HepG2 (cell line): ENCODE measurements around the gene MRRF. TPM values are rescaled to one million over a fixed set of nuclear protein-coding genes. Genes with fewer than 3 reads are reported as not detected.
A peak's percentile ranks its signal among the peaks of the same experiment; 100 is the strongest.

Source experiments
- ATAC-seq: fragments of 200-7000 bp; cut with Tn5 transposase; 3 replicates; pipeline ENCODE4 v1.9.1; 2020; ENCODE audit warnings: mild to moderate bottlenecking, moderate library complexity
- BruUV-seq: library from RNA; stranded (reverse); fragments of 400-500 nt; replicated peaks from 2 replicates; lab custom pipeline; 2021; lab: Mats Ljungman, UMichigan
- CTCF ChIA-PET: fragments of 300-600 bp; formaldehyde crosslinking; extraction: SDS; loops from one replicate; lab custom pipeline; 2021; ENCODE audit warnings: low total read pairs, inconsistent platforms, low intra/inter-chr PET ratio; lab: Yijun Ruan, JAX
- POLR2A ChIA-PET: fragments of 350-600 bp; sonication (Branson Sonifier 250); formaldehyde crosslinking; loops from one replicate; lab custom pipeline; 2020; ENCODE audit warnings: antibody characterized with exemption, inconsistent platforms; lab: Yijun Ruan, JAX
- DNase-seq: peaks from one replicate; pipeline ENCODE4 v3.0.0-alpha.2; 2015; ENCODE audit warnings: low spot score
- FAIRE-seq: peaks from 3 replicates; lab custom pipeline; 2011; peaks lifted over from hg19 to GRCh38; lab: Jason Lieb, UNC
- H2AFZ ChIP-seq: one replicate; pipeline ENCODE4 v1.6.1; 2011; ENCODE audit warnings: low read length, inconsistent platforms
- H3K27ac ChIP-seq: fragments of 300-600 bp; 3 replicates; pipeline ENCODE4 v1.8.0; 2011; ENCODE audit warnings: mixed run types, mild to moderate bottlenecking, mixed read lengths, low read length, inconsistent platforms; ENCODE audit not compliant: insufficient read depth; ENCODE audit errors: extremely low read length
- H3K27me3 ChIP-seq, 2 experiments: fragments of 200-600 bp in 1 of 2; 2 replicates in 1 of 2; 3 replicates in 1 of 2; pipeline versions ENCODE4 v1.6.0 to v1.8.0; 2011; ENCODE audit warnings: low read length in 2 of 2, mild to moderate bottlenecking in 2 of 2, moderate library complexity in 2 of 2, inconsistent platforms in 1 of 2; ENCODE audit not compliant: insufficient read depth in 2 of 2, control insufficient read depth in 1 of 2
- H3K36me3 ChIP-seq, 2 experiments: fragments of 200-600 bp in 1 of 2; replicated peaks in 1 of 2; 2 replicates in 1 of 2; 3 replicates in 1 of 2; pipeline versions ENCODE4 v1.5.1 to v1.8.0; 2011; ENCODE audit warnings: low read length in 2 of 2, inconsistent platforms in 1 of 2; ENCODE audit not compliant: insufficient read depth in 2 of 2, control insufficient read depth in 1 of 2
- H3K4me1 ChIP-seq: 2 replicates; pipeline ENCODE4 v1.5.1; 2012; ENCODE audit warnings: low read length, inconsistent platforms; ENCODE audit not compliant: insufficient read depth
- H3K4me2 ChIP-seq: 2 replicates; pipeline ENCODE4 v1.6.0; 2011; ENCODE audit warnings: low read depth, low read length, inconsistent platforms
- H3K4me3 ChIP-seq, 3 experiments: fragments of 200-600 bp in 1 of 3; sonication (generic), shearing (Covaris generic) in 1 of 3; replicated peaks in 1 of 3; 2 replicates each; pipeline ENCODE4 v1.5.1; 2011 to 2016; ENCODE audit warnings: low read length in 3 of 3, inconsistent platforms in 2 of 3, low read depth in 2 of 3, mild to moderate bottlenecking in 2 of 3, control low read depth in 1 of 3, mixed read lengths in 1 of 3; ENCODE audit not compliant: insufficient read depth in 1 of 3
- H3K79me2 ChIP-seq: one replicate; pipeline ENCODE4 v1.6.1; 2011; ENCODE audit warnings: low read length, inconsistent platforms; ENCODE audit not compliant: insufficient read depth
- H3K9ac ChIP-seq: 2 replicates; pipeline ENCODE4 v1.6.0; 2011; ENCODE audit warnings: mild to moderate bottlenecking, low read depth, low read length, inconsistent platforms; ENCODE audit not compliant: insufficient read depth
- H3K9me3 ChIP-seq: 2 replicates; pipeline ENCODE4 v1.5.1; 2012; ENCODE audit warnings: mild to moderate bottlenecking, low read length
- H4K20me1 ChIP-seq: 2 replicates; pipeline ENCODE4 v1.6.0; 2011; ENCODE audit warnings: inconsistent platforms, mild to moderate bottlenecking, low read length, moderate library complexity; ENCODE audit not compliant: insufficient read depth
- BORCS8-MEF2B ChIP-seq: sonication (generic); formaldehyde crosslinking; IDR thresholded peaks from 2 replicates; pipeline ENCODE4 v1.8.0; 2022; ENCODE audit warnings: mild to moderate bottlenecking, missing genetic modification reagents
- MAFF ChIP-seq: IDR thresholded peaks from 2 replicates; pipeline ENCODE4 v1.6.1; 2011; ENCODE audit warnings: low read depth, low read length, improper control_type of control experiment
- MAFK ChIP-seq, 2 experiments: IDR thresholded peaks in 1 of 2; conservative IDR thresholded peaks in 1 of 2; 2 replicates each; pipeline ENCODE4 v1.6.1; 2011; ENCODE audit warnings: improper control_type of control experiment in 2 of 2, low read length in 2 of 2
- MEIS2 ChIP-seq: sonication (generic); formaldehyde crosslinking; IDR thresholded peaks from 2 replicates; pipeline ENCODE4 v1.9.0; 2021; ENCODE audit warnings: mild to moderate bottlenecking, missing genetic modification reagents
- SPEN ChIP-seq: sonication (generic); formaldehyde crosslinking; IDR thresholded peaks from 2 replicates; pipeline ENCODE4 v1.5.1; 2020; ENCODE audit warnings: low read depth, mild to moderate bottlenecking, missing genetic modification reagents
- TARDBP ChIP-seq: sonication (generic); formaldehyde crosslinking; IDR thresholded peaks from 2 replicates; pipeline ENCODE4 v1.8.0; 2022; ENCODE audit warnings: mild to moderate bottlenecking, missing genetic modification reagents
- ZKSCAN1 ChIP-seq: fragments of 150-350 bp; IDR thresholded peaks from 2 replicates; pipeline ENCODE4 v1.6.1; 2014; ENCODE audit warnings: low read length
- ZNF430 ChIP-seq: sonication (generic); formaldehyde crosslinking; IDR thresholded peaks from 2 replicates; pipeline ENCODE4 v1.9.0; 2021; ENCODE audit warnings: mild to moderate bottlenecking, missing genetic modification reagents
- ZNF567 ChIP-seq: sonication (generic); formaldehyde crosslinking; IDR thresholded peaks from 2 replicates; pipeline ENCODE4 v1.8.1; 2023; ENCODE audit warnings: mild to moderate bottlenecking, missing genetic modification reagents, borderline replicate concordance
- ZNF850 ChIP-seq: sonication (generic); formaldehyde crosslinking; conservative IDR thresholded peaks from 2 replicates; pipeline ENCODE4 v1.9.0; 2021; ENCODE audit warnings: mild to moderate bottlenecking, missing genetic modification reagents
- ZSCAN25 ChIP-seq: sonication (generic); formaldehyde crosslinking; IDR thresholded peaks from 2 replicates; pipeline ENCODE4 v1.8.0; 2022; ENCODE audit warnings: mild to moderate bottlenecking, missing genetic modification reagents
- whole genome bisulfite sequencing: methylation state at CpG from one replicate; pipeline ENCODE4 v1.1.6; 2017; ENCODE audit warnings: low lambda C conversion rate; 5-methylcytosine and 5-hydroxymethylcytosine counted together
- in situ Hi-C: cut with HindIII; loops from 2 replicates; pipeline ENCODE4 v1.10.0; 2017; ENCODE audit warnings: low pct_unique_long_range_greater_than_20kb; ENCODE audit not compliant: extremely low pct_ligation_motif_present
- intact Hi-C: fragments of 100-400 bp; cut with micrococcal nuclease; formaldehyde crosslinking; loops from one replicate; pipeline ENCODE4 v1.10.0; 2022; ENCODE audit not compliant: unreplicated experiment
- polyA plus RNA-seq, 8 experiments: library from polyadenylated mRNA; depleted of rRNA in 3 of 8; stranded (reverse) in 7 of 8; unstranded in 1 of 8; fragments of >200 nt; fragmentation: Illumina TruSeq in 4 of 8; extraction: Trizol in 4 of 8; gene quantifications; 2 replicates each; pipeline versions ENCODE4 v1.2.1 to v1.2.3, GENCODE V29; 2011 to 2016; ENCODE audit warnings: low read depth in 4 of 8, missing spikeins in 1 of 8, mixed read lengths in 1 of 8; ENCODE audit not compliant: insufficient read depth in 1 of 8
- total RNA-seq, 5 experiments: library from RNA; depleted of rRNA; stranded (reverse); fragments of >200 nt; fragmentation: Illumina TruSeq; extraction: Trizol; gene quantifications; 2 replicates each; pipeline ENCODE4 v1.2.3, GENCODE V29; 2016; ENCODE audit warnings: low read depth in 1 of 5
- TF ChIP-seq, protein P1 (sequence below): sonication (generic); formaldehyde crosslinking; IDR thresholded peaks from 2 replicates; pipeline ENCODE4 v1.4.0; 2020; ENCODE audit warnings: missing genetic modification reagents
- TF ChIP-seq, protein P2 (sequence below): sonication (generic); formaldehyde crosslinking; IDR thresholded peaks from 2 replicates; pipeline ENCODE4 v1.4.0; 2020; ENCODE audit warnings: missing genetic modification reagents

Gene MRRF
- total and polyA plus RNA-seq, 2 of the 13 experiments (the other 11 are each of a cell fraction or from before 2014, with no cell fraction given) = 37.3 to 44.3 TPM

DNA sequence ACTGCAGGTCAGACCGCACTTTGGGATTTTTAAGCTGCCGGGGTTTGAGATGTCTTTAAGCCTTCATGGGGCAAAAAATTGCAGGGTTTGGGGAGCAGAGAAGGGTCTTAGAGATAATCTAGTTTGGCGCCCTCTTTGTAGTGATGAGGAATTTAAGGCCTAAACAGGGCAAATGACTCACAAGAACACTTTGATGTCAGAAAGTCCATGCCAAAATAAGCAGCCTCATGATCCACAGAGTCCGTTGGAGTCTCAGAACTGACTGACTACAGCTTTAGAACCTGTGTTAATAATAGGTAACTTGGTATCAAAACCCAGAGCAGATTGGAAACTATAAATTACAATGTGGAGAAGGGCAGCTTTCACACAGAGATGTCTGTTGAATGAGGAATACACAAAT, 70.2 kb downstream of the MRRF start (continued):
- TF ChIP-seq SPEN (CRISPR knock-in tag) = no peak
- TF ChIP-seq, all 625 proteins: peak for 0

DNA sequence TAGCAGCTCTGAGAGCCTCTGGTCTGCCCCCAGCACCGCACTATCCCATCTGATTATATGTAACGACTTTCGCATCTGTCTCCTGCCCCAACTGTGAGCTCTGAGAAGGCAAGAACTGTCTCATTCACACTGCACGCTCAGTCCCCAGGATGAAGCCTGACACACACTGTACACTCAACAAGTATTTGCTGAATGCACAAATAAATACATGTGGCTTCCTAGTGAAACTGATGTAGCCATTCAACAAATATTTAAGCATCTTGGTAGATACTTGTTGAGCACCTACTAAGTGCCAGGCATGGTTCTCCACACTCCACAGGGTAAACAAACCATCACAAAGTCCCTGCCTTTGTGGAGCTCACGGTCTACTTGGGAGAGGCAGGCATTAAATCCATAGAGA, 71.5 kb downstream of the MRRF start:
- in situ Hi-C loops (no loop called here), intact Hi-C loops (no loop called here)
- DNase-seq (no peak), ATAC-seq (peak; percentile 16; the same call in 1 of the 3 replicates), FAIRE-seq (no peak)
- WGBS = 69% methylated on average over 5 of the region's 5 CpGs
- BruUV-seq = no TSS peak
- Histone ChIP-seq H4K20me1 (no peaks in the 10 kb centered on the region), H2AFZ (no peak overlapping the region), H3K27ac (no peak overlapping the region), H3K9me3 (no peaks in the 10 kb centered on the region), H3K36me3 (no peaks in the 10 kb centered on the region), H3K27me3 (peaks cover 7 to 31% of the 10 kb centered on the region in 2 experiments; a peak in 4 of 5 replicates), H3K4me2 (no peak overlapping the region), H3K4me1 (no peaks in the 10 kb centered on the region), H3K4me3 (no peak overlapping the region), H3K79me2 (no peaks in the 10 kb centered on the region), H3K9ac (no peak overlapping the region)
- ChIA-PET CTCF (no interaction called here), POLR2A (no interaction called here)
- TF ChIP-seq ZSCAN25 (CRISPR knock-in tag) (no peak), MEIS2 (no peak), BORCS8-MEF2B (CRISPR knock-in tag) (no peak), MAFK (conservative IDR thresholded peaks at IDR 0.05 in 1 of 2, IDR thresholded peaks at IDR 0.05 in 1 of 2; ENCODE audit: low read length in 2 of 2) (peak; percentile 51 to 54), TARDBP (CRISPR knock-in tag) (no peak), ZNF850 (CRISPR knock-in tag) (no peak), ZNF430 (CRISPR knock-in tag) (no peak), ZKSCAN1 (0 out of 2 replicates have a peak, but pooled peaks have one; percentile 22), MAFF (0 out of 2 replicates have a peak, but pooled peaks have one; percentile 27), ZNF567 (no peak)
- TF ChIP-seq, protein P1, sequence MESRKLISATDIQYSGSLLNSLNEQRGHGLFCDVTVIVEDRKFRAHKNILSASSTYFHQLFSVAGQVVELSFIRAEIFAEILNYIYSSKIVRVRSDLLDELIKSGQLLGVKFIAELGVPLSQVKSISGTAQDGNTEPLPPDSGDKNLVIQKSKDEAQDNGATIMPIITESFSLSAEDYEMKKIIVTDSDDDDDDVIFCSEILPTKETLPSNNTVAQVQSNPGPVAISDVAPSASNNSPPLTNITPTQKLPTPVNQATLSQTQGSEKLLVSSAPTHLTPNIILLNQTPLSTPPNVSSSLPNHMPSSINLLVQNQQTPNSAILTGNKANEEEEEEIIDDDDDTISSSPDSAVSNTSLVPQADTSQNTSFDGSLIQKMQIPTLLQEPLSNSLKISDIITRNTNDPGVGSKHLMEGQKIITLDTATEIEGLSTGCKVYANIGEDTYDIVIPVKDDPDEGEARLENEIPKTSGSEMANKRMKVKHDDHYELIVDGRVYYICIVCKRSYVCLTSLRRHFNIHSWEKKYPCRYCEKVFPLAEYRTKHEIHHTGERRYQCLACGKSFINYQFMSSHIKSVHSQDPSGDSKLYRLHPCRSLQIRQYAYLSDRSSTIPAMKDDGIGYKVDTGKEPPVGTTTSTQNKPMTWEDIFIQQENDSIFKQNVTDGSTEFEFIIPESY (CRISPR knock-in tag) = no peak
- TF ChIP-seq, protein P2, sequence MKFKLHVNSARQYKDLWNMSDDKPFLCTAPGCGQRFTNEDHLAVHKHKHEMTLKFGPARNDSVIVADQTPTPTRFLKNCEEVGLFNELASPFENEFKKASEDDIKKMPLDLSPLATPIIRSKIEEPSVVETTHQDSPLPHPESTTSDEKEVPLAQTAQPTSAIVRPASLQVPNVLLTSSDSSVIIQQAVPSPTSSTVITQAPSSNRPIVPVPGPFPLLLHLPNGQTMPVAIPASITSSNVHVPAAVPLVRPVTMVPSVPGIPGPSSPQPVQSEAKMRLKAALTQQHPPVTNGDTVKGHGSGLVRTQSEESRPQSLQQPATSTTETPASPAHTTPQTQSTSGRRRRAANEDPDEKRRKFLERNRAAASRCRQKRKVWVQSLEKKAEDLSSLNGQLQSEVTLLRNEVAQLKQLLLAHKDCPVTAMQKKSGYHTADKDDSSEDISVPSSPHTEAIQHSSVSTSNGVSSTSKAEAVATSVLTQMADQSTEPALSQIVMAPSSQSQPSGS (CRISPR knock-in tag) = no peak
